ENCODE data around the gene HNRNPUL2.
"Not testable (repeated sequence)": the region's sequence is repeated elsewhere in the genome, so short reads cannot be mapped to it uniquely, and the experiment has no call there.

The HNRNPUL2 gene

DNA sequence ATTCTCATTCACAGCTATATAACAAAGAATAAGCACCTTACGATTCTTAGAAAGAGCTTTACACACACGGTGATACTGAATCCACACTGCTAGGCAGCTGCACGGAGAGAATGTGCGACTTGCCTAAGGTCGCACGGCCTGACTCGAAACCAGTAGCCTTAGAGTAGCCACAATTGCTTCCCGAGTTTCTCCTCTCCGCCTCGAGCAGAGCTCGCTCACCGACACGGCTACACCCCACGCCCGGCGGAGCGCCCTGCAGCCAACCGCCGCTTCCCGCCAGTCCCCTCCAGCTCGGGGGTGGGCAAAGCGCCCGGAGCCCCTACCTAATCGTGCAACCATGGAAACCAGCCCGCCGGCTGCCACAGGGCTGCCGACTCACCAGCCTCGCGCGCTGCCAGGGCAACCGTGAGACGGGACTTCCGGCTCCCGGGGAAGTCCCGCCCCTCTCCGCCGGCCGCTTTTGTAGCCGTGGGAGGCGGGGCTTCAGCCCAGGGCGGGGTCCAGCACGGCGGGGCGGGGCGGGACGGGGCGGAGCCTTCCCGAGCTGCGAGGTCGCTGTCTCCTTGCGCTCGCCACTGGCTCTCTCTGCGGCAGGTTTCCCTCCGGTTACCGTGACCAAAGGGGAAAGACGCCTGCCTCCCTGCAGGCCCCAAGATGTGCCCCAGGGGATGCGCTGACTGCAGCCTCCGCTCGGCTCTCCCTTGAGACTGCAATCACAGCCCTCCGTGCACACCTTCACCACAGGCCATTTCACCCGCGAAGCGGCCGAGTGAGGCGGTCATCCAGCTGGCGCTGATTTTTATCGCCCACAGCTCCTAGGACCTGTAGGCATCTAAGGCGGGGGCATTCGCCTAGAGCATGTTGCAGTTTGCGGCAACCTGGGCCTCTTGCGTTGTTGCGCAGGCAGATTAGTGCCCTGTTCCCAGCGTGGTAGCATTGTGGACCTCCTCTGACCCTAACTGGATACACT is 21.1 kb downstream of the HNRNPUL2 start:
- Histone ChIP-seq H3K9me3 (ENCODE audit: low read length) (no peaks in the 10 kb centered on the region), H3K4me1 (ENCODE audit: insufficient read depth, low read length) (peaks cover 38% of the 10 kb centered on the region), H3K4me3 (ENCODE audit: low read length) (peak overlapping the region; percentile 74), H3K27me3 (ENCODE audit: insufficient read depth, low read length) (no peaks in the 10 kb centered on the region), H3K36me3 (ENCODE audit: insufficient read depth, low read length) (peaks cover 36% of the 10 kb centered on the region), H2AFZ (ENCODE audit: low read depth, low read length) (no peak overlapping the region)

DNA sequence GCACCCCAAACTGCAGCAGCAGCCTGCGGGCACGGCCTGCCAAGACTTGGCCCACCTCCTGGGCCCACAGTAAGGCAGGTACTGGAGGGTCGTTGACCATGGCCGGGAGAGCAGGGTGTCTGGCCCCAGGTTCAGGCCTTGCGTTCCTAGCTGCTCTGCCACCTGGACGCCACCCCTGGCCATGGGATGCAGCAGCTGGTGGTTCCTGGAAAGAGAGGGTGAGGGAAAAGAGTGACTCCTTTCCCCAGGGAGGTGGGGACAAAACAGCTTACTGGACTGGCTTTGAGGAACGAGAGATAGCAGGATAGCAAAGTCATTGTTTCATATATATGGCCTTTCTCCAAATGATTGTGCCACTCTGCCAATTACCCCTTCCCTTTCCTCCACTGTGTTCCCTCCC is 21.8 kb downstream of the HNRNPUL2 start:
- peaks cover 37% of the 10 kb centered on the region for H3K36me3 ChIP-seq (ENCODE audit: insufficient read depth, low read length)
- H3K4me3 ChIP-seq (ENCODE audit: low read length), result peak overlapping the region; percentile 74
- no peaks in the 10 kb centered on the region for H3K27me3 ChIP-seq (ENCODE audit: insufficient read depth, low read length)
- peaks cover 38% of the 10 kb centered on the region for H3K4me1 ChIP-seq (ENCODE audit: insufficient read depth, low read length)
- no peaks in the 10 kb centered on the region for H3K9me3 ChIP-seq (ENCODE audit: low read length)
- H2AFZ ChIP-seq (ENCODE audit: low read depth, low read length), result no peak overlapping the region

DNA sequence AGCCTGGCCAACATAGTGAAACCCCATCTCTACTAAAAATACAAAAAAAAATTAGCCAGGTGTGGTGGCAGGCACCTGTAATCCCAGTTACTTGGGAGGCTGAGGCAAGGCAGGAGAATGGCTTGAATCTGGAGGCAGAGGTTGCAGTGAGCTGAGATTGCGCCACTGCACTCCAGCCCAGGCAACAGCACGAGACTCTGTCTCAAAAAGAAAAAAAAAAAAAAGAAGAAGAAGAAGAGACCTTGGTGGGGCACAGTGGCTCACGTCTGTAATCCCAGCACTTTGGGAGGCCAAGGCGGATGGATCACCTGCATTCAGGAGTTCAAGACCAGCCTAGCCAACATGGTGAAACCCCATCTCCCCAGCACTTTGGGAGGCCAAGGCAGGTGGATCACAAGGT is 23.3 kb downstream of the HNRNPUL2 start:
- not testable (repeated sequence) for H3K9me3 ChIP-seq (ENCODE audit: low read length); H3K4me3 ChIP-seq (ENCODE audit: low read length); H3K27me3 ChIP-seq (ENCODE audit: insufficient read depth, low read length); H2AFZ ChIP-seq (ENCODE audit: low read depth, low read length)
- Histone ChIP-seq H3K4me1 (ENCODE audit: insufficient read depth, low read length) (peaks cover 28% of the 10 kb centered on the region), H3K36me3 (ENCODE audit: insufficient read depth, low read length) (peaks cover 39% of the 10 kb centered on the region)

DNA sequence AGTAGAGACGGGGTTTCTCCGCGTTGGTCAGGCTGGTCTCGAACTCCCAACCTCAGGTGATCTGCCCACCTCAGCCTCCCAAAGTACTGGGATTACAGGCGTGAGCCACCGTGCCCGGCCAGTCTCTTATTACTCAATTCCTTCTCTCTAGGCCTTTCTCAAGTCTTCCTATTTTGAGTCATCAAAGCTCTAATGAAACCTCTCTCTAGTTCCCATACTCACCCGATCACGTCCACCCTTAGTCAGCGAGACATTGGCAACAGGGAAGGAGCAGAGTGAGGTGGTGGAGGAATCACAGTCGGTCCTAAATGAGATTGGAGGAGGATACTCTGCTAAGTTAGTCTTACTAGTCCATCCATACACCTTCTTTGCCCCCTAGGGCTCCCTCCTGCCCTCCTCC is 25.0 kb downstream of the HNRNPUL2 start:
- H3K36me3 ChIP-seq (ENCODE audit: insufficient read depth, low read length), result peaks cover 41% of the 10 kb centered on the region
- H3K4me3 ChIP-seq (ENCODE audit: low read length), result no peak overlapping the region
- no peak overlapping the region for H2AFZ ChIP-seq (ENCODE audit: low read depth, low read length)
- H3K27me3 ChIP-seq (ENCODE audit: insufficient read depth, low read length), result no peaks in the 10 kb centered on the region
- H3K9me3 ChIP-seq (ENCODE audit: low read length), result no peaks in the 10 kb centered on the region
- peaks cover 17% of the 10 kb centered on the region for H3K4me1 ChIP-seq (ENCODE audit: insufficient read depth, low read length)

DNA sequence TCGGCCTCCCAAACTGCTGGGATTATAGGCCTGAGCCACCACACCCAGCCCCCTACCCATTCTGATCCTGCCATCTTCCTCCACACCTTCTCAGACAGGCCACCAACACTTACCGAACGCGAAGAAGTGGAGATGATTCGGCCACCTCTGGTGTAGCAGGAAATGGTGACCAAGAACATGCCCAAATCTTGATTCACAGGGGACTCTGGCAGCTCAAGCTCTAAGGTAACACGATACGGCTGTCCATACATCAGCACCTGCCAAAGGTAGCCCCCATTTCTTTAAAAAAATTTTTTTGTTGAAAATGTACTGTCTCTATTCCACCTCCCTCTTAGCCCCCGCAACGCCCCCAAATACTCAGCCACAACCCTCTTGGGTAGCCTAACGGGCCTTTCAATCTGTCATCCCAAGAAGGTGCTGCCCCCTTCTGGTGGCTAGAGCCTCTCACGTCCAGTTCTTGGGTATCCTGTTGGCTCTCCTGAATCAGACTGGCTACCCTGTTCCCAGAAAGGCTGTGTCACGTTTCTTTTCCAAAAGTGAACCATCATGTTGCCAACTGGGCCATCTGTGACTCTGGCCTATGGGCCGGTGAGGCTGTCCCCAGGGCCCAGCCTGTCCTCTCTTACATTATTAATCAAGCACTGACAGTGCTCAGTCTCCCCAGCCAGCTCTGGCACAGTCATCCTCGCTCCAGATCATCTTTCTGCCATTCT is 32.6 kb downstream of the HNRNPUL2 start:
- Histone ChIP-seq H2AFZ (ENCODE audit: low read depth, low read length) (no peak overlapping the region), H3K4me1 (ENCODE audit: insufficient read depth, low read length) (no peaks in the 10 kb centered on the region), H3K9me3 (ENCODE audit: low read length) (no peaks in the 10 kb centered on the region), H3K4me3 (ENCODE audit: low read length) (no peak overlapping the region), H3K36me3 (ENCODE audit: insufficient read depth, low read length) (peaks cover 58% of the 10 kb centered on the region), H3K27me3 (ENCODE audit: insufficient read depth, low read length) (no peaks in the 10 kb centered on the region)

DNA sequence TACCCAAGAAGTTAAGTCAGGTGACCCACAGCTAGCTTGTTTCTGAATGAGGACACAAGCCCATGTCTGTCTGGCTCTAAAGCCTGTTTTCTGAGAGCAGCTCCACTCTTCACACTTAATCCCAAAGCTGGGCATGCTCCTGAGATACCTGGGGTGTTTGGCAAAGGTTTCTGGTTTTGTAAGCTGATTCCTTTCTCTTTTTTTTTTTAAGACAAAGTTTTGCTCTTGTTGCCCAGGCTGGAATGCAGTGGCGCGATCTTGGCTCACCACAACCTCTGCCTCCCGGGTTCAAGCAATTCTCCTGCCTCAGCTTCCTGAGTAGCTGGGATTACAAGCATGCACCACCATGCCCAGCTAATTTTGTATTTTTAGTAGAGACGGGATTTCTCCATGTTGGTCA is 33.6 kb downstream of the HNRNPUL2 start:
- H3K9me3 ChIP-seq (ENCODE audit: low read length); H3K27me3 ChIP-seq (ENCODE audit: insufficient read depth, low read length); H3K4me3 ChIP-seq (ENCODE audit: low read length); H3K4me1 ChIP-seq (ENCODE audit: insufficient read depth, low read length); H2AFZ ChIP-seq (ENCODE audit: low read depth, low read length): not testable (repeated sequence)
- H3K36me3 ChIP-seq (ENCODE audit: insufficient read depth, low read length), result peaks cover 57% of the 10 kb centered on the region

DNA sequence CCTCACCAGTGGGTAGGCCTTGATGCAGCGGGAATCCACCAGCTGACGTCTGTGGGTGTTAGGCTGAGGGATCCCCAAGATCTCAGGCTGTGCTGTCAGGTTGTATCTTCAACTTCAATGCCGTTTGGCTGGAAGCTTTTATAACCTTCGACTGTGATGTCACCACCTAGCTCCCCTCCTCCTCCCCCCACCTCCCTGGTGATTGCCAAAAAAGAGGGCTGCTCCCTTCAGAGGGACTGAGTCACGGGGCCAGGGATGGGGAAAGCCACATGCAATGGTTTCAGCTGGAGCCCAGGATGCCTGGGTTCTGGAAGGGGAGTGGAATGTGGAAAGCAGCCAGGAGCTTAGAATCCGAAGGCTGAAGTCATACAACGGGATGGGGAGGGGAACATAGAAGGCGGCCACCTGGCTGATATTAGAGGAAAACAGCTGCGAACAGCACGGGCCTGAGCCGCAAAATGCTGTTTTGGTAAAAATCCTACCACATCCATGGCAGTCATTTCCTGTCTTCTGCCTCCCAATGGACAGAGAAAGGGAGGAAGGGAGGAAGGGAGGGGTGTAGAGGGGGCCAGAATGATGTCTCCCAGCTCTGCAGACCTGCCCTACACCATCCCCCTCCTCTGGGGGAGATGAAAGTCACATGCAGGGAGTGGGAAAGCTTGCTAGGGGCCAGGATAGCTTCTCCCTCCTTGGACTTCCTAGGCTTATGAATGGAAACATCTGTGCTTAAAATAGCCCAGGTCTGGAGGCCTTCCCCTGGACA is 37.7 kb downstream of the HNRNPUL2 start, which contains the start of gene LRRN4CL:
Gene LRRN4CL, minus strand, starts transcription at position 110 of the 763 bp plus-strand sequence. CDS start 1,022 bp downstream, outside the sequence.
- Histone ChIP-seq H3K4me1 (ENCODE audit: insufficient read depth, low read length) (no peaks in the 10 kb centered on the region), H3K9me3 (ENCODE audit: low read length) (no peaks in the 10 kb centered on the region), H3K4me3 (ENCODE audit: low read length) (no peak within 1 kb of the TSS), H2AFZ (ENCODE audit: low read depth, low read length) (no peak within 1 kb of the TSS), H3K27me3 (ENCODE audit: insufficient read depth, low read length) (no peaks in the 10 kb centered on the region), H3K36me3 (ENCODE audit: insufficient read depth, low read length) (peaks cover 43% of the 10 kb centered on the region)

DNA sequence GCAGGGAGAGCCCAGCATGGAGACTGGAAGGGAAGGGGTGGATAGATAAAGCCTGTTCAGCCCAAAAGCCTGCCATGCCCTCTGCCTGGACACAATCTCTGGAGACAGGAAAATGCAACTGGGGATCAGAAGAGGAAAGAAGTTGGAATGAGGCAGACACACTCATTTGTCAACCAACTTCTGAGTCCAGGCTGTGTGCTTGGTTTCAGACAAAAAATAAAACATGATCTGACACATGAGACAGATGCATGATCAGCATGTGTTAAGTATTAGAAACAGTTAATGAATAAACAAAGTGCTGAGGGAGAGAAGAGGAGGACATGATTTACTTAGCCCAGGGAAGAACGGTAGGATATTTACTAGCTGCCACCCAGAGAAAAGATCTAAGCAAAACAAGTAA is 38.8 kb downstream of the HNRNPUL2 start:
- Histone ChIP-seq H3K36me3 (ENCODE audit: insufficient read depth, low read length) (peaks cover 36% of the 10 kb centered on the region), H3K4me3 (ENCODE audit: low read length) (no peak overlapping the region), H3K9me3 (ENCODE audit: low read length) (no peaks in the 10 kb centered on the region), H3K27me3 (ENCODE audit: insufficient read depth, low read length) (no peaks in the 10 kb centered on the region), H2AFZ (ENCODE audit: low read depth, low read length) (no peak overlapping the region), H3K4me1 (ENCODE audit: insufficient read depth, low read length) (no peaks in the 10 kb centered on the region)

DNA sequence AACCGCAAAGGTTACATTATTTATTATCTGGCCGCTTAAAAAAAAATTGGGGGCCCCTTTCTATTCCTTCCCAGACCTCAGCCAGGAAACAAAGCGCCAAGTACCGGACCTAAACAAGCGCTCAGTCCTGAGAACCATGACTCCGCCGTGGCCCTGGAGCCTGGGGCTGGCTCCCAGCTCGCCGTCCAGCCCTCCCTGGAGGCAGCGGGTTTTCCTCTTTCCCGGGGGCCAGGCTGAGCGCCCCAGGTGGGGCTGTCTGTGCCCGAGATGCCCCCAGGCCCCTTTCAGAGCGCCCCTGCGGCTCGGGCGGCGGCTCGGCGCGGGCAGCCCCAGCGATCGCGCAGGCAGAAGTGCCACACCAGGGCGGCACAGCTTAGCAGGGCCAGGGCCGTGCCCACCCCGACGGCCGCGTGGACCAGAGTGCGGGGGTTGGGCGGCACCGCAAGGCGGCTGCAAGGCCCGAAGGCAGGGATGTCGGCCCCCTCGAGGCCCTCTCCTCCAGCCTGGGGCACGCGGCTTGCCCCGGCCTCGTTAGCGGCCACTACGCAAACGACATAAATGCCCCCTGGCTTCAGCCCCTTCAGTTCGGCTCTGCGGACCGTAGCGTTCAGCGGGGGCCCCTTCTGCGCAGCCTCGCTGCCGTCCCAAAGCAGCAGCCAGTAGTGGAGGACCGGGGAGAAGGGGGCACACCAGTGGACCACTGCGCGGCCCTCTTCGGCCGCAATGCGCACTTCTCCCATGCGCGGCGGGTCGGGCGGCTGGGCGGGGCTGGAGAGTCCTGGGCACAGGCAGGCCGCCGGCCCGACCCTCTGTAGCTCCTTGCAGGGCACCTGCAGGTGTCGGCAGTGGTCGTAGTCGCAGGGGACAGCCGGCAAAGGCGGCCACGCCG is 39.5 kb downstream of the HNRNPUL2 start:
- no peaks in the 10 kb centered on the region for H3K4me1 ChIP-seq (ENCODE audit: insufficient read depth, low read length)
- H2AFZ ChIP-seq (ENCODE audit: low read depth, low read length), result no peak overlapping the region
- no peaks in the 10 kb centered on the region for H3K27me3 ChIP-seq (ENCODE audit: insufficient read depth, low read length)
- H3K4me3 ChIP-seq (ENCODE audit: low read length), result no peak overlapping the region
- H3K9me3 ChIP-seq (ENCODE audit: low read length), result no peaks in the 10 kb centered on the region
- peaks cover 28% of the 10 kb centered on the region for H3K36me3 ChIP-seq (ENCODE audit: insufficient read depth, low read length)

DNA sequence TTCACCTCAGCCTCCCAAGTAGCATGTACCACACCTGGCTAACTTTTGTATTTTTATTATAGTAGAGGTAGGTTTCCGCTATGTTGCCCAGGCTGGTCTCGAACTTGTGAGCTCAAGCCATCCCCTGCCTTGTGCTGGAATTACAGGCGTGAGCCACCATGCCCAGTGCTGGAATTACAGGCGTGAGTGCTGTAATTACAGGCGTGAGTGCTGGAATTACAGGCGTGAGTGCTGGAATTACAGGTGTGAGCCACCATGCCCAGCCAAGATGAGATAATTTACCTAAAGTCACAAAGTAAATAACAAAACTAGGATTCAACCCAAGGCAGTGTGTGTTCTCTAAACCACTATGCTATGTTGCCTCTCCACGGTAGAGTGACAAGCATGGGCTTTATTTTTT is 44.7 kb downstream of the HNRNPUL2 start:
- Histone ChIP-seq H3K27me3 (ENCODE audit: insufficient read depth, low read length) (no peaks in the 10 kb centered on the region), H3K9me3 (ENCODE audit: low read length) (no peaks in the 10 kb centered on the region), H3K36me3 (ENCODE audit: insufficient read depth, low read length) (peaks cover 5% of the 10 kb centered on the region), H2AFZ (ENCODE audit: low read depth, low read length) (no peak overlapping the region), H3K4me3 (ENCODE audit: low read length) (no peak overlapping the region), H3K4me1 (ENCODE audit: insufficient read depth, low read length) (peaks cover 12% of the 10 kb centered on the region)

DNA sequence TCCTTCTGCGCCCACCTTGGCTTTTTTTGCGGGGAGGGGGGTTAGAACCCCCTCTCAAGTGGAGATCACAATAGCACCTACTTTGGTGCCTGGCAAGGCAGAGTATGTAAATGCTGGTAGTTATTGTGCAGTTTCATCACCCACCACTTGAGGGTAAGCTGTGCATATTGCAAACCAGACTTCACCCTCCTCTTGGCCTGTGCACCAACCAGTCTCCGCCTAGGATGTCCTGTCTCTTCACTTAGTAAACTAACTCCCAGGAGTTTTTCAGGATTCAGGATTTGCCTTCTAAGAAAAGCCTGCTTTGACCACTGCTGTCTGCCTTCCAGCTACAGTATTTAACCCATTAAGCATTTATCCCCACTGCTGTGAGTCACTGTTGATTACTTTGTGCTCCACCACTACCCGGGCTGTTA is 46.4 kb downstream of the HNRNPUL2 start:
- H3K4me1 ChIP-seq (ENCODE audit: insufficient read depth, low read length), result peaks cover 22% of the 10 kb centered on the region
- H3K9me3 ChIP-seq (ENCODE audit: low read length), result no peaks in the 10 kb centered on the region
- peaks cover 18% of the 10 kb centered on the region for H3K36me3 ChIP-seq (ENCODE audit: insufficient read depth, low read length)
- H3K4me3 ChIP-seq (ENCODE audit: low read length), result no peak overlapping the region
- H2AFZ ChIP-seq (ENCODE audit: low read depth, low read length), result peak overlapping the region; percentile 49
- no peaks in the 10 kb centered on the region for H3K27me3 ChIP-seq (ENCODE audit: insufficient read depth, low read length)
